Hepatocyte (in vitro differentiated cells): ENCODE data around the gene PALD1.

Source experiments
- EZH2 ChIP-seq: fragments of 200-600 bp; sonication (generic); IDR thresholded peaks from 2 replicates; pipeline ENCODE4 v1.6.1; 2016; ENCODE audit warnings: antibody characterized with exemption, mild to moderate bottlenecking, borderline replicate concordance
- TF ChIP-seq, protein P1 (sequence below): fragments of 200-600 bp; sonication (generic); IDR thresholded peaks from 2 replicates; pipeline ENCODE4 v1.5.1; 2016; ENCODE audit warnings: antibody characterized with exemption, mild to moderate bottlenecking; ENCODE audit not compliant: poor library complexity

- TF ChIP-seq, protein P1, sequence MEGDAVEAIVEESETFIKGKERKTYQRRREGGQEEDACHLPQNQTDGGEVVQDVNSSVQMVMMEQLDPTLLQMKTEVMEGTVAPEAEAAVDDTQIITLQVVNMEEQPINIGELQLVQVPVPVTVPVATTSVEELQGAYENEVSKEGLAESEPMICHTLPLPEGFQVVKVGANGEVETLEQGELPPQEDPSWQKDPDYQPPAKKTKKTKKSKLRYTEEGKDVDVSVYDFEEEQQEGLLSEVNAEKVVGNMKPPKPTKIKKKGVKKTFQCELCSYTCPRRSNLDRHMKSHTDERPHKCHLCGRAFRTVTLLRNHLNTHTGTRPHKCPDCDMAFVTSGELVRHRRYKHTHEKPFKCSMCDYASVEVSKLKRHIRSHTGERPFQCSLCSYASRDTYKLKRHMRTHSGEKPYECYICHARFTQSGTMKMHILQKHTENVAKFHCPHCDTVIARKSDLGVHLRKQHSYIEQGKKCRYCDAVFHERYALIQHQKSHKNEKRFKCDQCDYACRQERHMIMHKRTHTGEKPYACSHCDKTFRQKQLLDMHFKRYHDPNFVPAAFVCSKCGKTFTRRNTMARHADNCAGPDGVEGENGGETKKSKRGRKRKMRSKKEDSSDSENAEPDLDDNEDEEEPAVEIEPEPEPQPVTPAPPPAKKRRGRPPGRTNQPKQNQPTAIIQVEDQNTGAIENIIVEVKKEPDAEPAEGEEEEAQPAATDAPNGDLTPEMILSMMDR: no peak
- no peak for TF ChIP-seq EZH2
Measured at GRCh38 chr10:70568113-70568512, 89.5 kb downstream of the PALD1 start.
